WERI-Rb-1 (cell line): ENCODE measurements around the gene HID1.
"Not testable (repeated sequence)": the region's sequence is repeated elsewhere in the genome, so short reads cannot be mapped to it uniquely, and the experiment has no call there.

Source experiments
- DNase-seq: peaks from one replicate; pipeline ENCODE4 v3.0.0-alpha.2; 2020
- H3K27ac ChIP-seq: fragments of 250-450 bp; sonication (Bioruptor Pico); 2 replicates; pipeline ENCODE4 v1.5.1; 2020; ENCODE audit warnings: mild to moderate bottlenecking, moderate library complexity
- H3K27me3 ChIP-seq: fragments of 250-450 bp; sonication (Bioruptor Pico); 2 replicates; pipeline ENCODE4 v1.5.1; 2021; ENCODE audit warnings: mild to moderate bottlenecking, low read depth, moderate library complexity; ENCODE audit not compliant: insufficient read depth, severe bottlenecking
- H3K36me3 ChIP-seq: fragments of 250-450 bp; sonication (Bioruptor Pico); 2 replicates; pipeline ENCODE4 v1.5.1; 2020; ENCODE audit warnings: mild to moderate bottlenecking, moderate library complexity
- H3K4me3 ChIP-seq: 2 replicates; pipeline ENCODE4 v1.5.1; 2011; ENCODE audit warnings: low read depth, mild to moderate bottlenecking, control low read depth, low read length
- H3K9me3 ChIP-seq: fragments of 250-450 bp; sonication (Bioruptor Pico); 2 replicates; pipeline ENCODE4 v1.5.1; 2021; ENCODE audit warnings: mild to moderate bottlenecking, moderate library complexity; ENCODE audit not compliant: severe bottlenecking
- TF ChIP-seq, protein P1 (sequence below): IDR thresholded peaks from 2 replicates; pipeline ENCODE4 v1.5.1; 2011; ENCODE audit warnings: low read depth, mild to moderate bottlenecking, control low read depth, inconsistent platforms, low read length

The HID1 gene

DNA sequence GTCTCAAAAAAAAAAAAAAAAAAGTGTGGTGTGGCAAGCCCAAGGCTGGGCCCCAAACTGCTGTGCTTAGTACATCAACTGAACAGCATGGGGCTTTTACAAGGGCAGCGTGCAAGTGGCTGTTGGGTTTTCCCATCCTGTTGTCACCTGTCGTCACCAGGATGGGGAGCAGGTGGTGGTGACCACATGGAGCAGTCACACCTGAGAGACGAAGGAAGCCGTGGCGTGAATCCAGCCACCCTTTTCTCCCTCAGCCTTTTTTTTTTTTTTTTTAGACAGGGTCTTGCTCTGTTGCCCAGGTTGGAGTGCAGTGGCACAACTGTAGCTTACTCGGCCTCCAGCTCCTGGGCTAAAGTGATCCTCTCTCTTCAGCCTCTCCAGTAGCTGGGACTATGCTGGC is 35.8 kb upstream of the HID1 start:
- H3K27ac ChIP-seq, result no peak overlapping the region
- H3K9me3 ChIP-seq, result no peaks in the 10 kb centered on the region
- H3K27me3 ChIP-seq, result no peaks in the 10 kb centered on the region
- peaks cover 20% of the 10 kb centered on the region for H3K36me3 ChIP-seq
- H3K4me3 ChIP-seq, result no peak overlapping the region
- TF ChIP-seq, protein P1, sequence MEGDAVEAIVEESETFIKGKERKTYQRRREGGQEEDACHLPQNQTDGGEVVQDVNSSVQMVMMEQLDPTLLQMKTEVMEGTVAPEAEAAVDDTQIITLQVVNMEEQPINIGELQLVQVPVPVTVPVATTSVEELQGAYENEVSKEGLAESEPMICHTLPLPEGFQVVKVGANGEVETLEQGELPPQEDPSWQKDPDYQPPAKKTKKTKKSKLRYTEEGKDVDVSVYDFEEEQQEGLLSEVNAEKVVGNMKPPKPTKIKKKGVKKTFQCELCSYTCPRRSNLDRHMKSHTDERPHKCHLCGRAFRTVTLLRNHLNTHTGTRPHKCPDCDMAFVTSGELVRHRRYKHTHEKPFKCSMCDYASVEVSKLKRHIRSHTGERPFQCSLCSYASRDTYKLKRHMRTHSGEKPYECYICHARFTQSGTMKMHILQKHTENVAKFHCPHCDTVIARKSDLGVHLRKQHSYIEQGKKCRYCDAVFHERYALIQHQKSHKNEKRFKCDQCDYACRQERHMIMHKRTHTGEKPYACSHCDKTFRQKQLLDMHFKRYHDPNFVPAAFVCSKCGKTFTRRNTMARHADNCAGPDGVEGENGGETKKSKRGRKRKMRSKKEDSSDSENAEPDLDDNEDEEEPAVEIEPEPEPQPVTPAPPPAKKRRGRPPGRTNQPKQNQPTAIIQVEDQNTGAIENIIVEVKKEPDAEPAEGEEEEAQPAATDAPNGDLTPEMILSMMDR, result no peak
- DNase-seq, result no peak

DNA sequence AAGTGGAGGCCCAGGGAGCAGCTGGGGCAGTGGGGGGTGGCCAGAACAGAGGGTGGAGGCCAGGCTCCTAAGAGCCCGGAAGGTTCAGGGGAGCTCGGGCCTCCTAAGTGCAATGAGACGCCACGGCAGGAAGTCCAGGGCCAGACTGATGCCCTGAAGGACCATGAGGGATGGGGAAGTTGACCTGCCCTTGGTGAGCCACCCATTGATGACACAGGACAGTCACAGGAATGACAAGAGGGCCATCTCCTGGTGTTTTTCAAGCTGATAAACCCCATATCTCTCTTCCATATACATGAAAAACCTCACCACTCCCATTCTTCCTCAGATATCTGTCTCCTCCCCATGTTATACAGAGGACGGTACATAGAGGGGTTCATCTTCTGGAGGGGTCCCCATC is 34.1 kb upstream of the HID1 start:
- Histone ChIP-seq H3K27me3 (no peaks in the 10 kb centered on the region), H3K36me3 (peaks cover 37% of the 10 kb centered on the region), H3K9me3 (no peaks in the 10 kb centered on the region), H3K27ac (no peak overlapping the region), H3K4me3 (no peak overlapping the region)
- TF ChIP-seq, protein P1, result peak; percentile 30; the same call in 1 of the 2 replicates
- no peak for DNase-seq

DNA sequence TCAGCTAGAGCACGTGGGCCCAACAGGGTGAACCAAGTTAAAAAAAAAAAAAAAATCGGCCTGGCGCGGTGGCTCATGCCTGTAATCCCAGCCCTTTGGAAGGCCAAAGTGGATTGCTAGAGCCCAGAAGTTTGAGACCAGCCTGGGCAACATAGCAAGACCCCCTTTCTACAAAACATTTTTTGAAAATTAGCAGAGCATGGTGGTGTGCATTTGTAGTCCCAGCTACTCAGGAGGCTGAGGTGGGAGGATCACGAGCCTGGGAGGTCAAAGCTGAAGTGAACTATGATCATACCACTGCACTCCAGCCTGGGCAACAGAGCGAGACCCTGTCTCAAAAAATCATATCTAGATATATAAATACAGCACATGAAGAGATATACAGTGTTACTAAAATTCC is 33.5 kb upstream of the HID1 start:
- H3K4me3 ChIP-seq, DNase-seq, H3K27me3 ChIP-seq, H3K27ac ChIP-seq, H3K9me3 ChIP-seq: not testable (repeated sequence)
- peaks cover 43% of the 10 kb centered on the region for H3K36me3 ChIP-seq

DNA sequence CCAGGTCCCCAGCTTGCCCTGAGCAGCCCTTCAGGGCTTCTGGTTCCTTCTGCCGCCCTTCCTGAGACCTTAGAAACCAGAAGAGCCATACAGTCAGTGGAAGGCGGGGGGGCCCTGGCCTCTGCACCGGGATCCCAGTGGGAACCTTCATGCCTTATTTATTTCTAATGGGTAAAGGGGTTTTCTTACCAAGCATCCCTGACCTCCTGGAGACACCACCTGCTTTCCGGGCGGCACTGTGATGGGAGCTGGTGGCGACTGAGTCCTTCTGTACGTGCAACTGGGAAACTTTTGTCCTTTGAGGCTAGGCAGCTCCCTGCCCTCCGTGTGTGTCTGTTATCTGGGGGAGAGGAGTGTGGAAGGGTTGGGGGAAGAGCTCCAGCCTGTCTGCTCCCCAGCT is 32.7 kb upstream of the HID1 start:
- peaks cover 48% of the 10 kb centered on the region for H3K36me3 ChIP-seq
- H3K27me3 ChIP-seq, result no peaks in the 10 kb centered on the region
- H3K27ac ChIP-seq, result no peak overlapping the region
- TF ChIP-seq, protein P1, result no peak
- H3K4me3 ChIP-seq, result no peak overlapping the region
- no peaks in the 10 kb centered on the region for H3K9me3 ChIP-seq
- no peak for DNase-seq

DNA sequence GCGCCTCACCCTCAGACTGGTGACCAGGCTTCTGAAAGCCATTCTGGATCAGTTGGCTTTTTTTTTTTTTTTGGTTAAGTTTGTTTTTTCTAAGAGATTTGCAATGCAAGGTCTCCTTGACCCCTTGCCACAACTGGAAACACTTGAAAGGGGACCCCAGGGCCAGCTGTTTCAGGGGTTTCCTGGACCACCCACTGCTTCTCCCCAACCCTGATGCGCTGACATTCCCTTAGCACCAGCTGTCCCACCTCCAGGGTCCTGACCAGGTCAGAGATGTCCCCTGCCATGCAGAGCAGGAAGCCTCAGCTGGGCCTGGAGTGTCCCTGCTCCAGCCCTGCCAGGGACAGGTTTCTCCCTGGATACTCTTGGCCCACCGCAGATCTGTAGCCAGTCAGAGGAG is 31.8 kb upstream of the HID1 start:
- TF ChIP-seq, protein P1, result no peak
- H3K4me3 ChIP-seq, result no peak overlapping the region
- no peak overlapping the region for H3K27ac ChIP-seq
- peaks cover 55% of the 10 kb centered on the region for H3K36me3 ChIP-seq
- no peak for DNase-seq
- H3K27me3 ChIP-seq, result no peaks in the 10 kb centered on the region
- H3K9me3 ChIP-seq, result no peaks in the 10 kb centered on the region

DNA sequence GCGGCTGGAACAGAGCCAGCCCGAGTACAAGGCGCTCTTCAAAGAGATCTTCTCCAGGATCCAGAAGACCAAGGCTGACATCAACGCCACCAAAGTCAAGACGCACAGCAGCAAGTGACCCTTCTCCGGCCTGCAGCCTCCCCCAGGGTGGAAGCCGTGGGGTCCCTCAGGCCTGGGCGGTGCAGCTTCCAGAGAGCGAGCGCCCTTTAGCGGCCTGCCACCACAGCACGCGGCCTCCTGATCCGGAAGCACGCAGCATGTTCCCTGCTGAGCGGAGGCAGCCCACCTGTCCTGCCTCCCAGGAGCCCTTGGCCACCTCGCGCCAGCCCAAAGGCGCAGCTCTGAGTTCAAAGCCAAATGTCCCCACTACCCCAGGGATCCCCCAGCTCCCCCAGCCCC is 31.4 kb upstream of the HID1 start:
- H3K27ac ChIP-seq, result no peak overlapping the region
- no peaks in the 10 kb centered on the region for H3K27me3 ChIP-seq
- TF ChIP-seq, protein P1, result no peak
- H3K4me3 ChIP-seq, result no peak overlapping the region
- no peak for DNase-seq
- no peaks in the 10 kb centered on the region for H3K9me3 ChIP-seq
- H3K36me3 ChIP-seq, result peaks cover 59% of the 10 kb centered on the region
